ENCODE data around the gene TPRN.

TPRN gene

GRCh38 chr9:137211532-137211931 is 11.0 kb upstream of the TPRN start:
- no peak overlapping the region for H2AFZ ChIP-seq (ENCODE audit: insufficient read depth, low read length, poor library complexity)
- no peak overlapping the region for H3K4me3 ChIP-seq (ENCODE audit: low read depth, low read length)
- no peak overlapping the region for H3K4me2 ChIP-seq (ENCODE audit: low read length)
- no peak overlapping the region for H3K23ac ChIP-seq (ENCODE audit: low read length)
- H2BK5ac ChIP-seq (ENCODE audit: low read depth, low read length, poor library complexity): no peak overlapping the region
- no peak overlapping the region for H3K27ac ChIP-seq (ENCODE audit: low read depth, low read length)
- peaks cover under 1 to 2% of the 10 kb centered on the region in 2 experiments for H3K4me1 ChIP-seq (ENCODE audit: control insufficient read depth in 1 of 2, insufficient read depth in 2 of 2, low read length in 2 of 2)
- no CpG with 5 or more reads among the region's 13 CpGs for WGBS (ENCODE audit: extremely low coverage, insufficient coverage, insufficient read length)
- no peak overlapping the region for H3K14ac ChIP-seq (ENCODE audit: low read length)
- no peaks in the 10 kb centered on the region for H3K79me1 ChIP-seq (ENCODE audit: low read length)
- no peaks in the 10 kb centered on the region for H3K9me3 ChIP-seq (ENCODE audit: insufficient read depth, low read depth, low read length)
- H3K18ac ChIP-seq (ENCODE audit: low read length): no peak overlapping the region
- no peak overlapping the region for H2BK120ac ChIP-seq (ENCODE audit: insufficient read depth, low read length, poor library complexity)
- H3K9ac ChIP-seq (ENCODE audit: low read length): no peak overlapping the region
- H3K4ac ChIP-seq (ENCODE audit: low read depth, low read length): no peak overlapping the region
- no peak overlapping the region for H4K8ac ChIP-seq (ENCODE audit: low read depth, low read length)
- no peak overlapping the region for H4K91ac ChIP-seq (ENCODE audit: low read depth, low read length)
- no peak overlapping the region for H2BK12ac ChIP-seq (ENCODE audit: low read length)
- no peak for DNase-seq
- H3K27me3 ChIP-seq (ENCODE audit: insufficient read depth, low read length): no peaks in the 10 kb centered on the region
- H3K36me3 ChIP-seq (ENCODE audit: control insufficient read depth in 1 of 2, insufficient read depth in 2 of 2, low read length in 2 of 2): peaks cover 55 to 68% of the 10 kb centered on the region in 2 experiments
- H2AK5ac ChIP-seq (ENCODE audit: low read length): no peak overlapping the region
- no peak overlapping the region for H4K12ac ChIP-seq (ENCODE audit: low read depth, low read length)
- peaks cover under 1% of the 10 kb centered on the region for H3K79me2 ChIP-seq (ENCODE audit: control insufficient read depth, insufficient read depth, low read length, poor library complexity)

GRCh38 chr9:137206602-137207001 is 6.1 kb upstream of the TPRN start:
- DNase-seq: no peak

GRCh38 chr9:137205126-137206069 is 4.9 kb upstream of the TPRN start, which contains the start of the genes NDOR1 and TMEM203:
Gene NDOR1 (plus strand): TSS chr9:137205700. CDS start chr9:137205778, 78 bp downstream.
Gene TMEM203 (minus strand): TSS chr9:137205648. CDS start chr9:137205414, 234 bp downstream.
- H2BK5ac ChIP-seq (ENCODE audit: low read depth, low read length, poor library complexity): peak within 1 kb of the TSS; percentile 65
- H3K9ac ChIP-seq (ENCODE audit: low read length): peak within 1 kb of the TSS; percentile 99
- H4K12ac ChIP-seq (ENCODE audit: low read depth, low read length): peak within 1 kb of the TSS; percentile 98
- peak within 1 kb of the TSS; percentile 97 for H3K14ac ChIP-seq (ENCODE audit: low read length)
- H3K4ac ChIP-seq (ENCODE audit: low read depth, low read length): peak within 1 kb of the TSS; percentile 96
- peak within 1 kb of the TSS; percentile 96 for H2AFZ ChIP-seq (ENCODE audit: insufficient read depth, low read length, poor library complexity)
- peak within 1 kb of the TSS; percentile 79 for H2BK120ac ChIP-seq (ENCODE audit: insufficient read depth, low read length, poor library complexity)
- H3K4me2 ChIP-seq (ENCODE audit: low read length): peak within 1 kb of the TSS; percentile 85
- peak within 1 kb of the TSS; percentile 98 for H3K4me3 ChIP-seq (ENCODE audit: low read depth, low read length)
- peaks cover 16 to 20% of the 10 kb centered on the region in 2 experiments for H3K4me1 ChIP-seq (ENCODE audit: control insufficient read depth in 1 of 2, insufficient read depth in 2 of 2, low read length in 2 of 2)
- H2AK5ac ChIP-seq (ENCODE audit: low read length): peak within 1 kb of the TSS; percentile 90
- H2BK12ac ChIP-seq (ENCODE audit: low read length): no peak within 1 kb of the TSS
- peak within 1 kb of the TSS; percentile 29 for H3K23ac ChIP-seq (ENCODE audit: low read length)
- H3K79me2 ChIP-seq (ENCODE audit: control insufficient read depth, insufficient read depth, low read length, poor library complexity): peaks cover 18% of the 10 kb centered on the region
- no peaks in the 10 kb centered on the region for H3K9me3 ChIP-seq (ENCODE audit: insufficient read depth, low read depth, low read length)
- H3K27ac ChIP-seq (ENCODE audit: low read depth, low read length): peak within 1 kb of the TSS; percentile 39
- H4K91ac ChIP-seq (ENCODE audit: low read depth, low read length): peak within 1 kb of the TSS; percentile 89
- no CpG with 5 or more reads among the region's 98 CpGs for WGBS (ENCODE audit: extremely low coverage, insufficient coverage, insufficient read length)
- H4K8ac ChIP-seq (ENCODE audit: low read depth, low read length): peak within 1 kb of the TSS; percentile 99
- peaks cover 7% of the 10 kb centered on the region for H3K79me1 ChIP-seq (ENCODE audit: low read length)
- H3K27me3 ChIP-seq (ENCODE audit: insufficient read depth, low read length): no peaks in the 10 kb centered on the region
- DNase-seq: peak; percentile 85 to 95
- peaks cover 12 to 16% of the 10 kb centered on the region in 2 experiments for H3K36me3 ChIP-seq (ENCODE audit: control insufficient read depth in 1 of 2, insufficient read depth in 2 of 2, low read length in 2 of 2)
- peak within 1 kb of the TSS; percentile 97 for H3K18ac ChIP-seq (ENCODE audit: low read length)

More at GRCh38 chr9:137206602-137207001, 6.1 kb upstream of the TPRN start:
- Histone ChIP-seq H3K36me3 (ENCODE audit: control insufficient read depth in 1 of 2, insufficient read depth in 2 of 2, low read length in 2 of 2) (peaks cover 12 to 20% of the 10 kb centered on the region in 2 experiments), H4K12ac (ENCODE audit: low read depth, low read length) (no peak overlapping the region), H3K9me3 (ENCODE audit: insufficient read depth, low read depth, low read length) (no peaks in the 10 kb centered on the region), H3K79me1 (ENCODE audit: low read length) (peaks cover 4% of the 10 kb centered on the region), H3K4me2 (ENCODE audit: low read length) (peak overlapping the region; percentile 85), H3K4me3 (ENCODE audit: low read depth, low read length) (no peak overlapping the region), H3K27ac (ENCODE audit: low read depth, low read length) (no peak overlapping the region), H3K4ac (ENCODE audit: low read depth, low read length) (peak overlapping the region; percentile 96), H2BK12ac (ENCODE audit: low read length) (no peak overlapping the region), H3K79me2 (ENCODE audit: control insufficient read depth, insufficient read depth, low read length, poor library complexity) (peaks cover 16% of the 10 kb centered on the region), H2BK120ac (ENCODE audit: insufficient read depth, low read length, poor library complexity) (no peak overlapping the region), H4K91ac (ENCODE audit: low read depth, low read length) (no peak overlapping the region), H3K27me3 (ENCODE audit: insufficient read depth, low read length) (no peaks in the 10 kb centered on the region), H3K9ac (ENCODE audit: low read length) (no peak overlapping the region), H2AK5ac (ENCODE audit: low read length) (no peak overlapping the region), H2BK5ac (ENCODE audit: low read depth, low read length, poor library complexity) (no peak overlapping the region), H2AFZ (ENCODE audit: insufficient read depth, low read length, poor library complexity) (no peak overlapping the region), H3K18ac (ENCODE audit: low read length) (no peak overlapping the region), H3K23ac (ENCODE audit: low read length) (no peak overlapping the region), H3K14ac (ENCODE audit: low read length) (no peak overlapping the region), H3K4me1 (ENCODE audit: control insufficient read depth in 1 of 2, insufficient read depth in 2 of 2, low read length in 2 of 2) (peaks cover 13 to 15% of the 10 kb centered on the region in 2 experiments), H4K8ac (ENCODE audit: low read depth, low read length) (peak overlapping the region; percentile 99)
- no CpG with 5 or more reads among the region's 7 CpGs for WGBS (ENCODE audit: extremely low coverage, insufficient coverage, insufficient read length)

- H2BK12ac ChIP-seq (ENCODE audit: low read length): no peak overlapping the region
- H3K79me1 ChIP-seq (ENCODE audit: low read length): peaks cover 7% of the 10 kb centered on the region
- peak overlapping the region; percentile 85 for H3K4me2 ChIP-seq (ENCODE audit: low read length)
- DNase-seq: no peak
- no peak overlapping the region for H2BK120ac ChIP-seq (ENCODE audit: insufficient read depth, low read length, poor library complexity)
- peak overlapping the region; percentile 83 for H4K12ac ChIP-seq (ENCODE audit: low read depth, low read length)
- peaks cover 9 to 12% of the 10 kb centered on the region in 2 experiments for H3K36me3 ChIP-seq (ENCODE audit: control insufficient read depth in 1 of 2, insufficient read depth in 2 of 2, low read length in 2 of 2)
- no peak overlapping the region for H3K27ac ChIP-seq (ENCODE audit: low read depth, low read length)
- no CpG with 5 or more reads among the region's 21 CpGs for WGBS (ENCODE audit: extremely low coverage, insufficient coverage, insufficient read length)
- peak overlapping the region; percentile 99 for H4K8ac ChIP-seq (ENCODE audit: low read depth, low read length)
- H3K4ac ChIP-seq (ENCODE audit: low read depth, low read length): peak overlapping the region; percentile 77
- peaks cover 16 to 20% of the 10 kb centered on the region in 2 experiments for H3K4me1 ChIP-seq (ENCODE audit: control insufficient read depth in 1 of 2, insufficient read depth in 2 of 2, low read length in 2 of 2)
- H2AFZ ChIP-seq (ENCODE audit: insufficient read depth, low read length, poor library complexity): no peak overlapping the region
- H3K14ac ChIP-seq (ENCODE audit: low read length): peak overlapping the region; percentile 67
- H3K79me2 ChIP-seq (ENCODE audit: control insufficient read depth, insufficient read depth, low read length, poor library complexity): peaks cover 18% of the 10 kb centered on the region
- H3K18ac ChIP-seq (ENCODE audit: low read length): peak overlapping the region; percentile 1
- H3K9me3 ChIP-seq (ENCODE audit: insufficient read depth, low read depth, low read length): no peaks in the 10 kb centered on the region
- no peaks in the 10 kb centered on the region for H3K27me3 ChIP-seq (ENCODE audit: insufficient read depth, low read length)
- H2AK5ac ChIP-seq (ENCODE audit: low read length): peak overlapping the region; percentile 77
- H3K23ac ChIP-seq (ENCODE audit: low read length): no peak overlapping the region
- H2BK5ac ChIP-seq (ENCODE audit: low read depth, low read length, poor library complexity): no peak overlapping the region
- H3K9ac ChIP-seq (ENCODE audit: low read length): peak overlapping the region; percentile 86
- H4K91ac ChIP-seq (ENCODE audit: low read depth, low read length): peak overlapping the region; percentile 79
- H3K4me3 ChIP-seq (ENCODE audit: low read depth, low read length): peak overlapping the region; percentile 98
These were observed 4.2 kb upstream of the TPRN start for GRCh38 chr9:137204731-137205125.

Data from trophoblast cell (in vitro differentiated cells and primary cell).